ENCODE results near the gene LCN10. TPM values are rescaled to one million over a fixed set of nuclear protein-coding genes. Genes with fewer than 3 reads are reported as not detected.

LCN10 gene
- total RNA-seq, 1 experiment from 2014 or later = 1.5 TPM

DNA sequence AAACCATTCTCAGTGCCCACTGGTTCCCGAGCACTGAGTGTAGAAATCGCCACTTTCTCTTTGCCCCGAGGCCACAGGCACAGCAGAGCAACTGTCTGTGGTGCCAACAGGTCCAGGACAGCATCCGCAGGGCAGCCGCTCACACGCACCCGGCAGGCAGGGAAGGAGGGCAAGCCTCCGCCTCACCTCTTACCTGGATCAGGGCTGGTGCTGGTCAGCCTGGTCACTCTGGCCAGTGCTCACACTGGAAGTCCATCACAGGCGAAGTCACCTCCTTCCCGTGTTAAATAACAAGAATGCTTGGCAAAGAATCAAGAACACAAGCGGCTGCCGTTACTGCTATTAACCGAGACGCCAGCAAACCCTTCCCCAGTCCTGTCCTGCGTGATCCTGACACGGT lies 16.6 kb downstream of the LCN10 start:
- Mint-ChIP-seq H3K27ac (peak overlapping the region in 2 of 3 experiments; percentile 96; a peak in 4 of 7 replicates), H3K27me3 (ENCODE audit: low read depth) (peaks cover 9% of the 10 kb centered on the region), H3K36me3 (ENCODE audit: insufficient read depth in 1 of 3, low read depth in 3 of 3) (peaks cover 30 to 41% (median 40%) of the 10 kb centered on the region in 3 experiments), H3K4me3 (peak overlapping the region; percentile 94 to 96), H3K4me1 (peaks cover 12 to 19% of the 10 kb centered on the region in 2 experiments), H3K9me3 (no peaks in the 10 kb centered on the region; a peak in 1 of 5 replicates)
- Histone ChIP-seq H3K27me3 (ENCODE audit: insufficient read depth, low read length) (no peaks in the 10 kb centered on the region), H3K27ac (ENCODE audit: insufficient read length, low read depth, low read length) (no peak overlapping the region), H4K8ac (replicated peaks; ENCODE audit: insufficient read length, low read depth, low read length) (no peak overlapping the region), H2BK20ac (ENCODE audit: low read depth, low read length, poor library complexity, severe bottlenecking) (no peak overlapping the region), H3K4ac (ENCODE audit: low read depth, low read length) (no peak overlapping the region), H4K20me1 (ENCODE audit: control insufficient read depth, insufficient read depth, insufficient read length) (no peaks in the 10 kb centered on the region), H2AFZ (ENCODE audit: low read length) (no peak overlapping the region), H3K4me2 (ENCODE audit: insufficient read depth, insufficient read length, low read length) (peak overlapping the region; percentile 93), H3K79me2 (ENCODE audit: insufficient read depth, low read length) (peaks cover 11% of the 10 kb centered on the region; the same call in 1 of the 2 replicates), H3K23ac (ENCODE audit: insufficient read length, low read depth, low read length) (no peak overlapping the region), H2BK12ac (ENCODE audit: insufficient read length, low read depth, low read length) (no peak overlapping the region), H3K4me1 (ENCODE audit: insufficient read depth, low read length) (no peaks in the 10 kb centered on the region), H2AK5ac (ENCODE audit: insufficient read length, low read length) (no peak overlapping the region), H2BK5ac (ENCODE audit: insufficient read length, low read length) (no peak overlapping the region), H3K18ac (ENCODE audit: insufficient read length, low read depth, low read length) (no peak overlapping the region), H3K56ac (ENCODE audit: insufficient read length, low read depth, low read length) (no peak overlapping the region), H3K9ac (ENCODE audit: extremely low read depth, insufficient read length, low read length) (peak overlapping the region; percentile 23), H2BK120ac (ENCODE audit: low read depth, low read length, poor library complexity, severe bottlenecking) (no peak overlapping the region), H3K23me2 (ENCODE audit: insufficient read length, low read depth, low read length, poor library complexity, severe bottlenecking) (peaks cover 10% of the 10 kb centered on the region), H4K5ac (ENCODE audit: insufficient read length, low read depth, low read length) (no peak overlapping the region), H3K9me3 (ENCODE audit: control insufficient read depth, low read depth, low read length) (no peaks in the 10 kb centered on the region), H3K14ac (ENCODE audit: insufficient read depth, low read length) (no peak overlapping the region; the same call in 1 of the 2 replicates), H4K91ac (ENCODE audit: insufficient read length, low read depth, low read length) (no peak overlapping the region), H3K79me1 (ENCODE audit: insufficient read depth, low read depth, low read length, poor library complexity, severe bottlenecking) (peaks cover 6% of the 10 kb centered on the region), H3T11ph (ENCODE audit: low read length) (no peak overlapping the region), H2BK15ac (ENCODE audit: low read depth, low read length) (no peak overlapping the region)
- TF ChIP-seq, protein P1, sequence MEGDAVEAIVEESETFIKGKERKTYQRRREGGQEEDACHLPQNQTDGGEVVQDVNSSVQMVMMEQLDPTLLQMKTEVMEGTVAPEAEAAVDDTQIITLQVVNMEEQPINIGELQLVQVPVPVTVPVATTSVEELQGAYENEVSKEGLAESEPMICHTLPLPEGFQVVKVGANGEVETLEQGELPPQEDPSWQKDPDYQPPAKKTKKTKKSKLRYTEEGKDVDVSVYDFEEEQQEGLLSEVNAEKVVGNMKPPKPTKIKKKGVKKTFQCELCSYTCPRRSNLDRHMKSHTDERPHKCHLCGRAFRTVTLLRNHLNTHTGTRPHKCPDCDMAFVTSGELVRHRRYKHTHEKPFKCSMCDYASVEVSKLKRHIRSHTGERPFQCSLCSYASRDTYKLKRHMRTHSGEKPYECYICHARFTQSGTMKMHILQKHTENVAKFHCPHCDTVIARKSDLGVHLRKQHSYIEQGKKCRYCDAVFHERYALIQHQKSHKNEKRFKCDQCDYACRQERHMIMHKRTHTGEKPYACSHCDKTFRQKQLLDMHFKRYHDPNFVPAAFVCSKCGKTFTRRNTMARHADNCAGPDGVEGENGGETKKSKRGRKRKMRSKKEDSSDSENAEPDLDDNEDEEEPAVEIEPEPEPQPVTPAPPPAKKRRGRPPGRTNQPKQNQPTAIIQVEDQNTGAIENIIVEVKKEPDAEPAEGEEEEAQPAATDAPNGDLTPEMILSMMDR (conservative IDR thresholded peaks at IDR 0.05) = no peak
- WGBS (ENCODE audit: extremely low coverage, insufficient read length, low lambda C conversion rate) = no CpG with 5 or more reads among the region's 16 CpGs
- DNase-seq = no peak
